PC-3 (cell line): ENCODE data around the gene PIK3IP1. TPM values are rescaled to one million over a fixed set of nuclear protein-coding genes. Genes with fewer than 3 reads are reported as not detected.

Source experiments
- ATAC-seq: fragments of 200-7000 bp; cut with Tn5 transposase; 2 replicates; pipeline ENCODE4 v1.9.1; 2020; ENCODE audit warnings: mild to moderate bottlenecking, moderate library complexity
- BruUV-seq: library from RNA; stranded (reverse); fragments of 400-500 nt; replicated peaks from 2 replicates; lab custom pipeline; 2021; lab: Mats Ljungman, UMichigan
- CTCF ChIA-PET: fragments of 300-600 bp; sonication (Branson Sonifier 250); formaldehyde crosslinking; loops from one replicate; lab custom pipeline; 2022; ENCODE audit warnings: antibody characterized with exemption; lab: Charles Lee
- POLR2A ChIA-PET: fragments of 300-600 bp; sonication (Branson Sonifier 250); formaldehyde crosslinking; loops from one replicate; lab custom pipeline; 2022; ENCODE audit warnings: antibody characterized with exemption; ENCODE audit not compliant: unreplicated experiment; lab: Charles Lee
- DNase-seq: peaks from one replicate; pipeline ENCODE4 v3.0.0-alpha.2; 2015
- H2AFZ ChIP-seq: fragments of 300-600 bp; sonication (generic); 2 replicates; pipeline ENCODE4 v1.6.0; 2016; ENCODE audit warnings: antibody characterized with exemption, low read length
- H3F3A ChIP-seq: fragments of 300-600 bp; sonication (generic); one replicate; pipeline ENCODE4 v1.6.0; 2017; ENCODE audit warnings: antibody characterized with exemption, low read length, control low read depth, mild to moderate bottlenecking; ENCODE audit not compliant: unreplicated experiment
- H3K27ac ChIP-seq: fragments of 300-600 bp; sonication (generic); 2 replicates; pipeline ENCODE4 v1.5.1; 2016; ENCODE audit warnings: mild to moderate bottlenecking, low read length
- H3K27me3 ChIP-seq: fragments of 300-600 bp; sonication (generic); 2 replicates; pipeline ENCODE4 v1.6.1; 2016; ENCODE audit warnings: low read length, mixed read lengths
- H3K36me3 ChIP-seq: fragments of 300-600 bp; sonication (generic); 2 replicates; pipeline ENCODE4 v1.6.1; 2016; ENCODE audit warnings: low read depth, mixed run types, low read length, mixed read lengths
- H3K4me1 ChIP-seq: fragments of 300-600 bp; sonication (generic); 2 replicates; pipeline ENCODE4 v1.5.1; 2016; ENCODE audit warnings: low read length; ENCODE audit not compliant: insufficient read depth
- H3K4me2 ChIP-seq: fragments of 300-600 bp; sonication (generic); 2 replicates; pipeline ENCODE4 v1.6.0; 2016; ENCODE audit warnings: low read length
- H3K4me3 ChIP-seq: fragments of 300-600 bp; sonication (generic); 2 replicates; pipeline ENCODE4 v1.5.1; 2016; ENCODE audit warnings: mild to moderate bottlenecking, low read length, mixed read lengths
- H3K79me2 ChIP-seq: fragments of 300-600 bp; sonication (generic); 2 replicates; pipeline ENCODE4 v1.6.1; 2017; ENCODE audit warnings: low read length, mixed read lengths
- H3K9ac ChIP-seq: fragments of 300-600 bp; sonication (generic); 2 replicates; pipeline ENCODE4 v1.6.0; 2016; ENCODE audit warnings: mild to moderate bottlenecking, low read length
- H3K9me2 ChIP-seq: fragments of 300-600 bp; sonication (generic); replicated peaks from 2 replicates; pipeline ENCODE4 v1.6.1; 2016; ENCODE audit warnings: mixed run types, low read length, mixed read lengths
- H3K9me3 ChIP-seq: fragments of 300-600 bp; sonication (generic); 2 replicates; pipeline ENCODE4 v1.6.1; 2016; ENCODE audit warnings: low read length, mixed read lengths
- H4K20me1 ChIP-seq: fragments of 300-600 bp; sonication (generic); 2 replicates; pipeline ENCODE4 v1.6.1; 2016; ENCODE audit warnings: low read length, mixed read lengths
- EZH2 ChIP-seq: fragments of 300-600 bp; sonication (generic); IDR thresholded peaks from one replicate; pipeline ENCODE4 v1.6.1; 2017; ENCODE audit warnings: antibody characterized with exemption, mild to moderate bottlenecking, low read length; ENCODE audit not compliant: unreplicated experiment
- EZH2phosphoT487 ChIP-seq: fragments of 300-600 bp; sonication (generic); IDR thresholded peaks from 2 replicates; pipeline ENCODE4 v1.6.1; 2018; ENCODE audit warnings: mild to moderate bottlenecking, antibody characterized with exemption, low read length, borderline replicate concordance
- intact Hi-C: fragments of 100-400 bp; cut with micrococcal nuclease; formaldehyde crosslinking; loops from 2 replicates; pipeline ENCODE4 v1.9.0; 2023
- total RNA-seq: library from RNA; depleted of rRNA; stranded (reverse); fragments of >200 nt; gene quantifications from 2 replicates; pipeline ENCODE4 v1.2.3, GENCODE V29; 2014
- TF ChIP-seq, protein P1 (sequence below): fragments of 300-600 bp; sonication (generic); conservative IDR thresholded peaks from 2 replicates; pipeline ENCODE4 v1.5.1; 2017; ENCODE audit warnings: antibody characterized with exemption, low read depth, mild to moderate bottlenecking, low read length

The PIK3IP1 gene
- total RNA-seq, 1 experiment from 2014 or later, result 1.9 TPM

DNA sequence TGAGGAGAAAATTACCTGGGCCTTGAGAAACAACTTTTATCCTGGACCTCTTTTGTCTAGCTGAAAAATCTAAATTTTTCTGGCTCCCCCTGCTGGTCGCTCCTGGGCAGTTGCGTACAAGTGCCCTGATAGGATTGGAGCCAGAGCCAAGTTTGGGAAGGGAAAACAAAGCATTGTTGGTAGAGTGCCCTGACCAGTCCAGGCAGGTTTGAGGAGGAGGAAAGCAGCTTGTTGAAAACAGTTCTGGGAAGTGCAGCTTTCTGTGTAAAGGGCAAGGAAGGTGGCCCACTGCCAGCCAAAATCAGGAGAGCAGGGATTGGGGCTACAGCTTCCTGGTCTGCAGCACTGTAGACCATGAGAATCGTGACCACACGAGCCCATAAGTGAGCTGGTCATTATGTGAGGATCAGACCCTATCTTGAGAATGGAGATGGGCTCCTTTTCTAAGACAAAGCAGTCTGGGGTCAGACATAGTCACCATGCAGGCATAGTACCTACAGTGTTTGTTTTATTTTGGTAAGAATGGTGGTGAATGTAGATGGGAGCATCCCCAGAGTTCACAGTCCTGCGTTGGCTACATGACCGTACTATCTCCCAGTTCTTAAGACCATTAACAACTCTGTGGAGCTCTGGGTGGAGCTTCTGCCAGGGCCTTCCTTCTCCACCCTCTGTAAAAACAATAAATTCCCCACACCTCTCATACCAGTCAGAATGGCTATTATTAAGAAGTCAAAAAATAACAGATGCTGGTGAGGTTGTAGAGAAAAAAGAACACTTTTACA, 21.3 kb upstream of the PIK3IP1 start:
- BruUV-seq, result no TSS peak
- POLR2A ChIA-PET, result no interaction called here

DNA sequence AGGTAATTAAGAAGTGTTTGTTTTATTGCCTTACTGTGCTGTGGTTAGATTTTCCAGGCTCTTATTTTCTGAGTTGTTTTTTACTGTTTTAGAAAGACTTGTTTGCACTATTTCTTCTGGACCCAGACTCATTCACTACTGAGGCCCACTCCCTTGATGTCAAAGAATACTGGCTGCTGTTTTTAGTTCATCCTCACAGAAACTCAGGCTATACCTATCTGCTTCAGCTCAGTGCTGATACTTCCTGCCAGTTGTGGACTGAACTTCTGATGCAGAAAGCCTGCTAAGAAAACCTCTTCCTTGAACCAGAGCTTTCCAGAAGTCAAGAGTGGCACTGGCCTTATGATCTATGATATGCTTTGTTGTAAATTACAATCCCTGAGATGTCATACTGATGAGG, 15.9 kb upstream of the PIK3IP1 start:
- no peaks in the 10 kb centered on the region for H3F3A ChIP-seq
- ChIA-PET POLR2A (no interaction called here), CTCF (no interaction called here)
- TF ChIP-seq EZH2phosphoT487 (no peak), EZH2 (no peak)
- TF ChIP-seq, protein P1, sequence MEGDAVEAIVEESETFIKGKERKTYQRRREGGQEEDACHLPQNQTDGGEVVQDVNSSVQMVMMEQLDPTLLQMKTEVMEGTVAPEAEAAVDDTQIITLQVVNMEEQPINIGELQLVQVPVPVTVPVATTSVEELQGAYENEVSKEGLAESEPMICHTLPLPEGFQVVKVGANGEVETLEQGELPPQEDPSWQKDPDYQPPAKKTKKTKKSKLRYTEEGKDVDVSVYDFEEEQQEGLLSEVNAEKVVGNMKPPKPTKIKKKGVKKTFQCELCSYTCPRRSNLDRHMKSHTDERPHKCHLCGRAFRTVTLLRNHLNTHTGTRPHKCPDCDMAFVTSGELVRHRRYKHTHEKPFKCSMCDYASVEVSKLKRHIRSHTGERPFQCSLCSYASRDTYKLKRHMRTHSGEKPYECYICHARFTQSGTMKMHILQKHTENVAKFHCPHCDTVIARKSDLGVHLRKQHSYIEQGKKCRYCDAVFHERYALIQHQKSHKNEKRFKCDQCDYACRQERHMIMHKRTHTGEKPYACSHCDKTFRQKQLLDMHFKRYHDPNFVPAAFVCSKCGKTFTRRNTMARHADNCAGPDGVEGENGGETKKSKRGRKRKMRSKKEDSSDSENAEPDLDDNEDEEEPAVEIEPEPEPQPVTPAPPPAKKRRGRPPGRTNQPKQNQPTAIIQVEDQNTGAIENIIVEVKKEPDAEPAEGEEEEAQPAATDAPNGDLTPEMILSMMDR, result no peak
- no peaks in the 10 kb centered on the region for H3K9me3 ChIP-seq
- DNase-seq, result no peak
- H3K4me1 ChIP-seq, result no peaks in the 10 kb centered on the region
- ATAC-seq, result no peak
- H4K20me1 ChIP-seq, result no peaks in the 10 kb centered on the region
- H3K4me3 ChIP-seq, result no peak overlapping the region
- H3K4me2 ChIP-seq, result no peak overlapping the region
- no peaks in the 10 kb centered on the region for H3K79me2 ChIP-seq
- H3K36me3 ChIP-seq, result no peaks in the 10 kb centered on the region
- no peaks in the 10 kb centered on the region for H3K9me2 ChIP-seq
- H3K27ac ChIP-seq, result no peak overlapping the region
- BruUV-seq, result no TSS peak
- H3K27me3 ChIP-seq, result no peaks in the 10 kb centered on the region
- intact Hi-C loops, result no loop called here
- no peak overlapping the region for H3K9ac ChIP-seq
- no peak overlapping the region for H2AFZ ChIP-seq

More for the DNA sequence above, 21.3 kb upstream of the PIK3IP1 start:
- Histone ChIP-seq H2AFZ (peak overlapping the region; percentile 71), H3K9me3 (no peaks in the 10 kb centered on the region), H3K9me2 (no peaks in the 10 kb centered on the region), H3K4me3 (no peak overlapping the region), H3K36me3 (no peaks in the 10 kb centered on the region; the same call in 1 of the 2 replicates), H3F3A (no peaks in the 10 kb centered on the region), H3K27me3 (no peaks in the 10 kb centered on the region), H3K4me2 (peak overlapping the region; percentile 35; the same call in 1 of the 2 replicates), H4K20me1 (no peaks in the 10 kb centered on the region), H3K79me2 (no peaks in the 10 kb centered on the region), H3K4me1 (peaks cover 6% of the 10 kb centered on the region), H3K9ac (no peak overlapping the region), H3K27ac (0 out of 2 replicates have a peak overlapping the region, but pooled peaks have one; percentile 21)
- ATAC-seq (peak; percentile 82), DNase-seq (peak; percentile 83)
- TF ChIP-seq EZH2 (no peak), EZH2phosphoT487 (no peak)
- TF ChIP-seq, protein P1, result peak; percentile 83
- intact Hi-C loops, result no loop called here
- CTCF ChIA-PET, result interaction anchor here (0.6 to 1.2 kb wide), 3 partner anchors 20 to 41 kb away, joined by 3 to 9 read pairs (median 5); partner anchors contain the start of gene PIK3IP1

GRCh38 chr22:31305194-31305593, 12.9 kb upstream of the PIK3IP1 start:
- CTCF ChIA-PET, result no interaction called here
- no peaks in the 10 kb centered on the region for H3K79me2 ChIP-seq
- H3K9ac ChIP-seq, result no peak overlapping the region
- no TSS peak for BruUV-seq
- H3K4me2 ChIP-seq, result no peak overlapping the region
- ATAC-seq, result no peak
- H3K36me3 ChIP-seq, result no peaks in the 10 kb centered on the region
- H3K9me3 ChIP-seq, result no peaks in the 10 kb centered on the region
- H3F3A ChIP-seq, result no peaks in the 10 kb centered on the region
- POLR2A ChIA-PET, result no interaction called here
- H3K9me2 ChIP-seq, result no peaks in the 10 kb centered on the region
- no peak overlapping the region for H3K4me3 ChIP-seq
- H3K4me1 ChIP-seq, result no peaks in the 10 kb centered on the region
- no peak overlapping the region for H3K27ac ChIP-seq
- no peaks in the 10 kb centered on the region for H4K20me1 ChIP-seq
- H3K27me3 ChIP-seq, result no peaks in the 10 kb centered on the region
- intact Hi-C loops, result no loop called here
- no peak for DNase-seq
- no peak overlapping the region for H2AFZ ChIP-seq
- TF ChIP-seq EZH2, result no peak
- TF ChIP-seq, protein P1, result no peak
- TF ChIP-seq EZH2phosphoT487, result no peak
